GM12892 (cell line): ENCODE results near the gene MTA2.
"Not testable (repeated sequence)": the region's sequence is repeated elsewhere in the genome, so short reads cannot be mapped to it uniquely, and the experiment has no call there.

Experiments
- DNase-seq: peaks from one replicate; pipeline ENCODE4 v3.0.0; 2011; ENCODE audit not compliant: insufficient read length
- FAIRE-seq: peaks from 2 replicates; lab custom pipeline; 2011; peaks lifted over from hg19 to GRCh38; lab: Jason Lieb, UNC
- POLR2A ChIP-seq: IDR thresholded peaks from 2 replicates; pipeline ENCODE4 v1.6.1; 2011; ENCODE audit warnings: low read depth, low read length, control low read depth
- POLR2AphosphoS5 ChIP-seq: IDR thresholded peaks from 2 replicates; pipeline ENCODE4 v1.6.1; 2011; ENCODE audit warnings: low read depth, low read length, control low read depth
- TAF1 ChIP-seq: IDR thresholded peaks from 2 replicates; pipeline ENCODE4 v1.6.1; 2011; ENCODE audit warnings: low read depth, mild to moderate bottlenecking, control low read depth, low read length, borderline replicate concordance

The MTA2 gene

DNA sequence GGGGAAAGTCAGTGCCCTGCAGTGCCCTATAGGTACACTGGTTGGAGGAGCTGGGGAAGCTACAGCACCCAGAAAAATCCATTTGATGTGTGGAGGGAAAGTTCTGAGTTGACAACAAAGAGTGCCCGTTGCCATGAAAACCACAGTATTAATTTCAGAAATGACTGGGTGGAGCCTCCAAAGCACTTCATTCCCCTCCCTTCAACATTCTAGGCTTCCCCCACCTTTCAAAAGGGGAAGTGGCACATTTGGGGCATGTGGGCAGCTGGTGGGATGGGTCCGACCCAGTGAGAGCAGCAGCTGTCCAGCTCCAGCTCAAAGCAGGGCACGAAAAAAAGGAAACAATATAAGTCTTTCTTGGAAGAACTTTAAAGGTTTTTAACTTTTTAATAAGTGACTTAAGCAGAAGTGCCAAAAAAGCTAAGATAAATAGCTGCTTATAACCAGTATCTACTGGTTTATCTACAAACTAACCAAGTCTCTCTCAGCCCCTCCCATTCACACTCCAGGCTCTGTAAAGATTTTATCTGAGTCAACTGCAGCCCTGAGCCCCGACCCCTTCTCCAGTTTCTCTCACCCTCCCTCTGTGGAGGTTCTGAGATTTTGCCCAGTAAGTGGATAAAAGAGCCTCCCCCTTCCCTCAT lies 46.1 kb downstream of the MTA2 start:
- TF ChIP-seq POLR2A (no peak), TAF1 (no peak), POLR2AphosphoS5 (no peak)
- FAIRE-seq (peak; percentile 66), DNase-seq (no peak)

GRCh38 chr11:62554387-62555167 lies 47.1 kb downstream of the MTA2 start:
- DNase-seq, result no peak
- no peak for TF ChIP-seq POLR2AphosphoS5
- no peak for TF ChIP-seq POLR2A
- no peak for TF ChIP-seq TAF1
- FAIRE-seq, result no peak

GRCh38 chr11:62553839-62554361 lies 47.8 kb downstream of the MTA2 start:
- TF ChIP-seq POLR2AphosphoS5 (no peak), TAF1 (no peak), POLR2A (no peak)
- DNase-seq (no peak), FAIRE-seq (no peak)

DNA sequence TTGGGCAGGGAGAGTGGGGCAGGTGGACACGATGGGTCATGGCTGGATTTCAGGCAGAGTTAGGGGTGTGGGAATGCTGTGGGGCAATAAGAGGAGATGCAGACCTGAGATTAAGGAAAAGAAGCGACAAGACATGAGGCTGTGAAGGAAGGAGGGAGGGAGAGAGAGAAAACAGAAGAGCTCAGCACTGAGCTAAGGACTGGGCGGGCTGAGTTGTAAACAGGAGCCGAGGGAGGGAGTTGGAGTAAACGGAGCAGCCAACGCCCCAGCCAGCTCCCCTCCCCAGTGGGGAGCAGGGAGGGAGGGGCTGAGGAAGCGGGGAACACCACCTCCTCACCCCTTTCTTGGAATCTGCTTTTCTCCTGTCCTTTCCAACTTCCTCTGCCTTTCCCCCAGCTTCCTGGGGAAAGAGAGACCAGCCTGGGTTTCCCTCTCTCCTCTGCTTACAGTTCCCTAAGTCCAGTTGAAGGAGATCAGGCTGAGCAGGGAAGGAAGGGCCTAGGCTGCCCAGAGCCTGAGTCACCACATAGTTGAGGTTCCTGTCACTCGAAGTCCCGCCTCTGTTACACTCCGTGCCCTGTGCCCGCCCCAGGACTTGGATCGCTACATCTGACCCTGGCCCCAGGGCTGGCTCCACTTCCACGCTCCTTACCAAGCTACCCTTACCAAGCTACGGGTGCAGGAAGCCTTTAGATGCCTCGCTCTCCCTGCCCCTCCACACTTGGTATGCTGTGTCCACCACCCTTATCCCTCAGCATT lies 48.4 kb downstream of the MTA2 start:
- TF ChIP-seq POLR2A (no peak), TAF1 (no peak), POLR2AphosphoS5 (no peak)
- FAIRE-seq (no peak), DNase-seq (no peak)

DNA sequence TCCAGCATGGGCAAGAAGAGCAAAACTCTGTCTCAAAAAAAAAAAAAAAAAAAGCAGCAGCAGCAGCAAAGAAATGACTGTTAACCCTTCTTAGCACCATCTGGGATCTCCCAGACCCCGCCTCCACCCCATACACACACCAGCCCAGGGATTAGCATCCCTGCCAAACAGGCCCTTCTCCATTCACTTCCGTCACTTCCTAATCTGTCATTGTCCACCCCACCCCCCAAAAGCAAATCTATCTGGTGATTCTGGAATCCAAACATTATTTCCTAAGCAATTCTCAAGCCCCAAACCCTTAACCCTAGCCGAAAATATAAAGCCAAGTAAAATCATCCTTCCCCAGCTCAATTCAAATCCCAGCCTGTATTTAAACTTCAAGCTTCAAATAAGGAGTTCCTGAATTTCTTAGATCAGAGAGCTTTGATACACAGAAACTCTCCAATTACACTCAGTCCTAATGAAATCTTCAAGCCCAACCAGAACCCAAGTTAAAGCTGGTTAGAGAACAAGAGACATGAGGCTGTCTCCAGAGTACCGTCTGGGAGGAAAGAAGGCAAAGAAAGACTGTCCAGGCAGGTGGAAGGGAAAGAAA lies 49.1 kb downstream of the MTA2 start:
- no peak for TF ChIP-seq POLR2A
- no peak for TF ChIP-seq TAF1
- TF ChIP-seq POLR2AphosphoS5, result no peak
- DNase-seq (no peak), FAIRE-seq (no peak)

DNA sequence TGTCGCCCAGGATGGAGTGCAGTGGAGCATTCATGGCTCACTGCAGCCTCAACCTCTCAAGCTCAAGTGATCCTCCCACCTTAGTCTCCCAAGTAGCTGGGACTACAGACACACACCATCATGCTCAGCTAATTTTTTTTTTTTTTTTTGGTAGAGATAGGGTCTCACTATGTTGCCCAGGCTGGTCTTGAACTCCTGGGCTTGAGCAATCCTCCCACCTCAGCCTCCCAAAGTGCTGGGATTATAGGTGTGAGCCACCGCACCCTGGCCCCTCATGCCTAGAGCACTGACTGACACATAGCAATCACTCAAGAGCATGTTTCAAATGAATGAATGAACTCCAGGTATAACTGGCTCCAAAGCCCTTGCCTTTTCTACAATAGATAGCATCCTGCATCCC lies 51.2 kb downstream of the MTA2 start:
- not testable (repeated sequence) for DNase-seq, FAIRE-seq

GRCh38 chr11:62548545-62549335 lies 52.9 kb downstream of the MTA2 start:
- DNase-seq (no peak), FAIRE-seq (no peak)
- no peak for TF ChIP-seq TAF1
- TF ChIP-seq POLR2AphosphoS5, result no peak
- no peak for TF ChIP-seq POLR2A

GRCh38 chr11:62547691-62548281 lies 53.9 kb downstream of the MTA2 start:
- no peak for FAIRE-seq
- no peak for DNase-seq

GRCh38 chr11:62546929-62547625 lies 54.6 kb downstream of the MTA2 start:
- FAIRE-seq, result no peak
- DNase-seq, result no peak
- no peak for TF ChIP-seq TAF1
- TF ChIP-seq POLR2A, result no peak
- TF ChIP-seq POLR2AphosphoS5, result no peak

More at GRCh38 chr11:62547691-62548281, 53.9 kb downstream of the MTA2 start:
- TF ChIP-seq TAF1 (no peak), POLR2AphosphoS5 (no peak), POLR2A (no peak)
